GM21447 (cell line): Measurements from ENCODE around the gene SKOR1.

Experiments used
- ATAC-seq: cut with Tn5 transposase; IDR thresholded peaks from one replicate; pipeline ENCODE4 v1.9.1; 2021; ENCODE audit not compliant: unreplicated experiment

The SKOR1 gene

DNA sequence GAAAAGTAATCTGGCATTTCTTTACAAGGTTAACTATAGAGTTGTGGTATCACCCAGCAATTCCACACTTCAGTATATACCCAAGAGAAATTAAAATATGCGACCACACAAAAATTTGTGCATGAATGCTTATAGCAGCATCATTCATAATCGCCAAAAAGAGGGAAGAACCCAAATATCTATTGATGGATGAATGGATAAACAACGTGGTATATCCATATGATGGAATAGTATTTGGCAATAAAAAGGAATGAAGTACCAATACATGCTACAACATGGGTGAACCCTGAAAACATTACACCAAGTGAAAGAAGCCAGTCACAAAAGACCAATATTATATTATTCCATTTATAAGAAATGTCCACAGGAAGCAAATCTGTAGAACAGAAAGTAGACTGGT is 8.6 kb upstream of the SKOR1 start:
- no peak for ATAC-seq

DNA sequence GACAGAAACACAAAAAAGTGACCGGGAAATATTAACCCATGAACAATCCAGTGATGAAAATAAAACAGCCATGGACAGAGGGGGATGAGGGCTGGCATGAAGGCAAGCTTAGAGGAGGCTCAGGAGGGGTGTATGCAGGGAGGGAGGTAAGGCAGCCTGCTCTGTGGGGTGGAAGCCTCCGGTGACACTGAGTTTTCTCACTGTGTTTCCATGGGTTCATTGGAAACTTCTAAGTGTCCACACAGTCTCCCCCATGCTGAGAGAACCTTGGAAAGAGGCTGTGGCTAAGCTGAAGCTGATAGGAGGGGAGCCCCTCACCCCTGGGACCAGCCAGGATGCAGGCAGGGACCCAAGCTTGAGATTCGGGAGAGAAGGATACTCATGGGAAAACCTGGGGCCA is 6.8 kb upstream of the SKOR1 start:
- ATAC-seq, result no peak

DNA sequence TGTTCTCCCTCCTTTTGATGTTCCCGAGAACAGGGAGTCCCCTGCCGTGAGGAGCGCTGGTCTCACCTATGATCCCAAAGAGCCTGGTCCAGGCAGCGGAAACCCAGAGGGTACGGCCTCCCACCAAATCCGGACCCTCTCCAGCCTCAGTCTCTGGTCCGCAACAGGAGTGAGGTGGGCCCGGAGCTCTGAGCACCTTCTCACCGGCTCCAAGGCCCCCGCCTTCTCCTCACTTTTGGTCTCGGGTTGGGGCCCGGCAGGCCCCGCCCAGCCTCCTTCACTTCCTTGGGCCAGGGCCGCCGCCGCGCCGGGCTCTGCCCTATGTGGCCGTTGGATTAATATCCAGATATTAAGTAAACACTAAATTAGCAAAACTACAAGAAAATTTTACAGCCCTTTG is 5.7 kb upstream of the SKOR1 start:
- ATAC-seq, result no peak

- ATAC-seq, result no peak
Observed at GRCh38 chr15:67820122-67820991, 5.0 kb upstream of the SKOR1 start.

- no peak for ATAC-seq
Observed at GRCh38 chr15:67820992-67821783, 4.1 kb upstream of the SKOR1 start.

DNA sequence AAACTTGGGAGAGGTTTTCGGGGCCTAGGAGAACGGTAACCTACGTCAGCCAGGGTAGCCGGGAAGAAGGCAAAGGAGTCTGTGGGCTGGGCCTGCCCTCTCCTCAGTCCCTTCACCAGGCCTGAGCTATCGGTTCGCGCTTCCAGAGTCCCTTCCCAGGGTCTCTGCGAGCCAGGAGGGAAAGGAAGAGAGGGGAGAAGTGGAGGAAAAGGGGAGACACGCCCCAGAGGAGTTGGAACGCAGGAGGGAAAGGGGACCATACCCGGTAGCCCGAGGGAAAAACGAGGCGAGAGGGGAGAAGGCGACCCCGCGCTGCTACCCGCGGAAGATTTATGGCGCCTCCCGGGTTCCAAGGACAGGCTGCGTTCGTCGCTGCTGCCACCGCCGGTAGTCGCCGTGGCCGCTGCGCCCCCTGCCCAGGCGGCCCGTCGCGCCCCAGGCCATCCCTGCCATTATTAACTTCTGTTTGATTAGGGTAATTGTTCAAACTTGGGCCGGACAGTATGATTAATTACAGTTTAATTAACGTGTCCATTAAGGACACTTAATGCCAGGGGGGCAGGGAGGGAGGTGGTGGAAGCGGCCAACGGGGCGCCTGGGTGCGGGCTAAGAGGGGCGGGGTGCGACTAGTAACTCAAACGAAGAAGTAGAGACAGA is 3.4 kb upstream of the SKOR1 start:
- ATAC-seq, result no peak

DNA sequence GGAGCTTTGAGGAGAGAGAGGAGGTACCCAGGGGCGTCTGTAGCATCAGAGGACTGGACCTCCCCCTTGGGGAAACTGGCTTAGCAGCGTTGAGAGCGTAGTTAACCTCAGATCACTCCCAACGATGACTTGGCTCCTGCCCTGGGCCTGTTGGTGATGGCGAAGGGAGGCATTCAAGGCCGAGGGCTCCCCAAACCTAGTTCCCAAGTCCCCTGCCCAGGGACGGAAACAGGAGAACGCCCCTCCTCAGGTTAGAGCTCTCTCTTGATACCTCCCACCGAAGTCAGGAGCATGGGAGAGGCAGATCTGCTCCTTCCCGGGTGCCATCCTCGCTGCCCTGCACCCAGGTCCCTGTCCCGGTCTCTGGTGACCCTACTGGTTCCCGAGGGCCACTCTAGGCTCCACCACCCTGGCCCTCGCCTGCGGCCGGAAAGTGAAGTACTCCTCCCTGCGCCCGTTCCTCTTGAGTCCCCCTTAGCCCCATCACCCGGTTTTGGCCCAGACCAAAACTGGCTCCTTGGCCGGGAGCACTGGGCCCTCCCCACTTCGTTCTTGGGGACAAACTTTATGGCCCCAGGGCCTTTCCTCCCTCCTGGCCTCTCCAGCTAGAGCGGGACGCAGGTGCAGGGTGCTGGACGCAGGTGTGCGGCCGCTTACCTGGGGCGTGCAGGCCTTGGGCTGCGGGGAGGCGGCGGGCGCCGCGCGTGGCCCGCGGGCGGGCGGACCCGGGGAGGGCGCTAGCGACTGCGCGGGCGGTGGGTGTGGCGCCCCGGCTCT is 2.6 kb upstream of the SKOR1 start:
- no peak for ATAC-seq

DNA sequence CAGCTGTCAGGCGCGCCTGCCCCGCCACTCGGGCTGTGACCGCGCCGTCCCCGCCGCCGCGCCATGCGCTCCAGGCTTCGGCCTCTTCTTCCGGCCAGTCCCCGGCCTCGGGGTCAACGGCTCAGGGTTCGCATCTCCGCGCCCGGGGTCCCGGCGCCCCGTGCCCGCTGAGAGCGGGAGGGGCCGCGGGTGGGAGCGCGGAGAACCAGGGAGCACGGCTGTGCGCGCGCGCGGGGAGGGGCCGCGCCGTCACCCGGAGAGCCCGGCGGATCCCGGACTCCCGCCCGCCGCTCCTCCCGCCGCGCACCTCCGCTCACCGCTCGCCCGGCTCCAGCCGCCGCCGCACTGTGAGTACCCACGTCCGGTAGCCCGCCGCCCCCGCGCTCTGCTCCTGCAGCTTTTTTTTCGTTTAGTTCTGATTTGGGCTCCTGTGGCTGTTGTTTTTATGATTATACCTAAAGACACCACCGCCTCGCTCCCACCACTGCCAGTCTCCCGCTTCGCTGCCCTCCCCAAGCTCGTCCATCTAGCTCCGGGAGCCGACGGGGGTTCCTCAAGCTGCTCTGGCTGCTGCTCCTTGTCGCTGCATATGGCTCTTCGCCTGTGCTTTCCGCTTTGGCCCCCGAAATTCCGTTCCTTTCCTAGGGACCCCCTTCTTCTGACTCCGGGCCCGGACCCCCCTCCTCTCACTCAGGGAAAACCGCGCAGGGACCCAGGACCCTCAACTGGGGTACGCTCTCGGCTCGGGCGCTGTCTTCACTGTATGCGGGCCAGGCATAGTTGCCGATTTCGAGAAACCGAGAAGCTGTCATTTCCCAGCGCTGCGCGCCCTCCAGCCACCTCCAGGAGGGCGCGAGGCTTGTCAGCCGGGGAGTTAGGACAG is 1.8 kb upstream of the SKOR1 start:
- ATAC-seq, result no peak

DNA sequence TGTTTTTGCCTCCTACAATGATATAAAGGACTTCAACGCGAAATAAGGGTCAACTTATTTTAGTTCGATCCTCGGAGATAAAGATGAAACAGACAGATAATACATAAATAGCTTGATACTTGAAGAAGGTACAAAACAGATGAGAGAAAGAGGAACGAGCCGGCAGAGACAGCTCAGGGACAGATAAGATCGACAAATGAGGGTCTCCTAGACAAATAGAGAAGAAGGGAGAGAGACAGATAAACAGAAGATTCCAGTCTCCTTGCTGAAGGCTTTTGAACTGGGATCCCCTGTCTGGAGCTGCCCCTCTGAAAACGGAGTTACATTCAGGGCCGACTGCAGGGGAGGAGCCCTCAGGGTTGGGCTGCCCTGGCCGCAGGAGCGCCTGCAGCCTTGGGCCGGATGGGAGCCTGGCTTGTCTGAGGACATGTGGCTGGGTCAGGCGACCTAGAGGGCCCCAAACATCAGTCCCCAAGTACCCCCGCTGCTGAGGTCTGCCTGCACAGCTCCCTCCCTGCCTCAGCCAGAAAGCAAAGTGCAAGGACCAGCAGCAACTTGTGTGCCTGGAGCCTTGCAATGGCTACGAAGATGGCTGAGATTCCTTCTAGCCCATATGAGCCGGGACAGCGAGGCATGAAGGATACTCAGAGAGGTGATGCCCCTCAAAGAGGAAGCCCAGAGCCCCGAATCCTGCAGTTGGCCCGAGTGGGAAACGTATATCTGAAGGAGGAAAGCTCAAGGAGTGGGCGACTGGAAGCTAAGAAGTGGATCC is 926 bp upstream of the SKOR1 start:
- ATAC-seq, result no peak

DNA sequence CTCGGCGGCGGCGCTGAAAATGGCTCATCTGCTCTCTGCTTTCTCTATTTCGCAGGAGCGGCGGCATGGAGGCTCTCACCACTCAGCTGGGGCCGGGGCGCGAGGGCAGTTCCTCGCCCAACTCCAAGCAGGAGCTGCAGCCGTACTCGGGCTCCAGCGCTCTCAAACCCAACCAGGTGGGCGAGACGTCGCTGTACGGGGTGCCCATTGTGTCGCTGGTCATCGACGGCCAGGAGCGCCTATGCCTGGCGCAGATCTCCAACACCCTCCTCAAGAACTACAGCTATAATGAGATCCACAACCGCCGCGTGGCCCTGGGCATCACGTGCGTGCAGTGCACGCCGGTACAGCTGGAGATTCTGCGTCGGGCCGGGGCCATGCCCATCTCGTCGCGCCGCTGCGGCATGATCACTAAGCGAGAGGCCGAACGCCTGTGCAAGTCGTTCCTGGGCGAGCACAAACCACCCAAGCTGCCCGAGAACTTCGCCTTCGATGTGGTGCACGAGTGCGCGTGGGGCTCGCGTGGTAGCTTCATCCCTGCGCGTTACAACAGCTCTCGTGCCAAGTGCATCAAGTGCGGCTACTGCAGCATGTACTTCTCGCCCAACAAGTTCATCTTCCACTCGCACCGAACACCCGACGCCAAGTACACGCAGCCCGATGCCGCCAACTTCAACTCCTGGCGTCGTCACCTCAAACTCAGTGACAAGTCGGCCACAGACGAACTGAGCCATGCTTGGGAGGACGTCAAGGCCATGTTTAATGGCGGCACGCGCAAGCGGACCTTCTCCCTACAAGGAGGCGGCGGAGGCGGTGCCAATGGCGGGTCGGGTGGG is 790 bp downstream of the SKOR1 start:
- no peak for ATAC-seq

DNA sequence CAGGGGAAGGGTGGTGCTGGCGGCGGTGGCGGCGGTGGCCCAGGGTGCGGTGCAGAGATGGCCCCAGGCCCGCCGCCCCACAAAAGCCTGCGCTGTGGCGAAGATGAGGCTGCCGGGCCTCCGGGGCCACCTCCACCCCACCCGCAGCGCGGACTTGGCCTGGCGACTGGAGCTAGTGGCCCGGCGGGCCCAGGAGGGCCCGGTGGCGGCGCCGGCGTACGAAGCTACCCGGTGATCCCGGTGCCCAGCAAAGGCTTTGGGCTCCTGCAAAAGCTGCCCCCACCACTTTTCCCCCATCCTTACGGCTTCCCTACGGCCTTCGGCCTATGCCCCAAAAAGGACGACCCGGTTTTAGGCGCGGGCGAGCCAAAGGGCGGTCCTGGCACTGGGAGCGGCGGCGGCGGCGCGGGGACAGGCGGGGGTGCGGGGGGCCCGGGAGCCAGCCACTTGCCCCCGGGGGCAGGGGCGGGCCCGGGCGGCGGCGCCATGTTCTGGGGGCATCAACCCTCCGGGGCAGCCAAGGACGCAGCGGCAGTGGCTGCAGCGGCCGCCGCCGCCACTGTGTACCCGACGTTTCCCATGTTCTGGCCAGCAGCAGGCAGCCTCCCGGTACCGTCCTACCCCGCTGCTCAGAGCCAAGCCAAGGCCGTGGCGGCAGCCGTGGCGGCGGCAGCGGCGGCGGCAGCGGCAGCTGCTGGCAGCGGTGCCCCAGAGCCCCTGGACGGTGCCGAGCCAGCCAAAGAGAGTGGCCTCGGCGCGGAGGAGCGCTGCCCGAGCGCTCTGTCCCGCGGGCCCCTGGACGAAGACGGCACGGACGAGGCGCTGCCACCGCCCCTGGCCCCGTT is 1.6 kb downstream of the SKOR1 start:
- no peak for ATAC-seq

GRCh38 chr15:67827562-67828277 is 2.4 kb downstream of the SKOR1 start:
- ATAC-seq, result no peak

DNA sequence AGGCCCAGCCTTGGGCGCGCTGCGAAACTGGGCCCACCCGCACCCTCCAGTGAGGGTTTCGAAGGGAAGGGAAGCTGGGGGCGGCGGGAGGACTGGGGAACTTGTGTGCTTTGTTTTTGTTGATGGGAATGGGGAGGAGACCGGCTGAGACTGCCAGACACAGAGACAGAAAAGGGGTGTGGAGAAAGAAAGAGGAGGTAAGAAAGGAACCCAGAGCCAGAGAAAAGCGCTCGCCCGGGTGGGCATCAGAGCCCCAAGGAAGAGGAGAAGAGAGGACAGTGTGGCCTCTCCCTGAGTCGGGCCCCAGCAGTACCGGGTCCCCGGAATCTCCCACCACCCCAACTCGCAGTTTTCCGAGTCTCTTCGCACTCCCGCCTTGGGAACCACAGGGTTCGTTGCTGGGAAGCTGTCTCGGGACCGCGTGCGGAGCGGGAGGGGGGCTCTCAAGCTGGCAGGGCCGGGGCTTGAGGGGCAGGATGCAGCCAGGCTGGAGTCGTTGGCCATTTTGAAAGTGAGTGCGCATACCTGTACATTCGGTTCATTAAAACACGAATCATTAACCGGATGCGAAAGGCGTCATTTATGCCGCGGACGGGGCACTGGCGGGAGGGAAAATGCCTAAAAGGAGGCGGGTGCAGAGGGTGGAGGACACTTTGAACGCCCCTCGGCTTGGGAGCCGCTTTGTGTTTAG is 3.1 kb downstream of the SKOR1 start:
- no peak for ATAC-seq

- ATAC-seq, result no peak
Observed at GRCh38 chr15:67828969-67829646, 3.8 kb downstream of the SKOR1 start.

GRCh38 chr15:67829647-67830504 is 4.6 kb downstream of the SKOR1 start:
- ATAC-seq, result no peak
